HG02970 (cell line): Measurements from ENCODE around the gene FAM222A.

Source experiments
- ATAC-seq: cut with Tn5 transposase; IDR thresholded peaks from one replicate; pipeline ENCODE4 v1.9.1; 2021; ENCODE audit warnings: mild to moderate bottlenecking, moderate library complexity, moderate number of reproducible peaks; ENCODE audit not compliant: unreplicated experiment, low FRiP score

Gene FAM222A

GRCh38 chr12:109735825-109736551, 22.4 kb downstream of the FAM222A start:
- ATAC-seq, result no peak

DNA sequence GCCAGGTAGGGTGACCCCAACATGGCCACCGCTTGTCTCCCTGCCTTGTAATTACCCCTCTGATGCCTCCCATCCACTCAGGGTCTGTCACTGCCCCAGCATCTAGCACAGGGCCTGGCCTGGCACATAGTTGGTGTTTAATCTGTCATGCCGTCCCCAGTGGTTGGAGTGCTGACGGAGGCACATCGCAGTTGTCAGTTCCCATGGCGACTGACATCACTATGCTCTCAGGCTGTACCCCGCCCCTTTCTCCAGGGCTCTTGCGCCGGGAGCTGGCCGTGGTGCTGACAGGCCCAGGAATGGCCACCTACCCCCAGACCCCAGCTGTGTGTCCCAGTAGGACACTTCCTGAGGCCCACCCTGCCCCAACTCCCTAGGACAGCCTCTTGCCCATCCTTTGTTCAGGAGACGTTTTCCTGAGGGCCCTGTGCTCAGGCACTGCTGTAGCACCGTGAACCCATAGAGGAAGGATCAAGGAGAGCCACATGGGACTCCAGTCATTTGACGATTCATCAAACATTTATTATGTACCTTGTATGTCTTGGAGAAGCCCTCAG, 23.0 kb downstream of the FAM222A start:
- ATAC-seq, result no peak

GRCh38 chr12:109737126-109737525, 23.5 kb downstream of the FAM222A start:
- ATAC-seq, result no peak

GRCh38 chr12:109737631-109738030, 24.0 kb downstream of the FAM222A start:
- ATAC-seq, result no peak

GRCh38 chr12:109738209-109738608, 24.6 kb downstream of the FAM222A start:
- ATAC-seq, result no peak

GRCh38 chr12:109738878-109739665, 25.4 kb downstream of the FAM222A start:
- ATAC-seq, result no peak

GRCh38 chr12:109739747-109740693, 26.4 kb downstream of the FAM222A start:
- no peak for ATAC-seq

- no peak for ATAC-seq
Observed at GRCh38 chr12:109740694-109741245, 27.1 kb downstream of the FAM222A start.

DNA sequence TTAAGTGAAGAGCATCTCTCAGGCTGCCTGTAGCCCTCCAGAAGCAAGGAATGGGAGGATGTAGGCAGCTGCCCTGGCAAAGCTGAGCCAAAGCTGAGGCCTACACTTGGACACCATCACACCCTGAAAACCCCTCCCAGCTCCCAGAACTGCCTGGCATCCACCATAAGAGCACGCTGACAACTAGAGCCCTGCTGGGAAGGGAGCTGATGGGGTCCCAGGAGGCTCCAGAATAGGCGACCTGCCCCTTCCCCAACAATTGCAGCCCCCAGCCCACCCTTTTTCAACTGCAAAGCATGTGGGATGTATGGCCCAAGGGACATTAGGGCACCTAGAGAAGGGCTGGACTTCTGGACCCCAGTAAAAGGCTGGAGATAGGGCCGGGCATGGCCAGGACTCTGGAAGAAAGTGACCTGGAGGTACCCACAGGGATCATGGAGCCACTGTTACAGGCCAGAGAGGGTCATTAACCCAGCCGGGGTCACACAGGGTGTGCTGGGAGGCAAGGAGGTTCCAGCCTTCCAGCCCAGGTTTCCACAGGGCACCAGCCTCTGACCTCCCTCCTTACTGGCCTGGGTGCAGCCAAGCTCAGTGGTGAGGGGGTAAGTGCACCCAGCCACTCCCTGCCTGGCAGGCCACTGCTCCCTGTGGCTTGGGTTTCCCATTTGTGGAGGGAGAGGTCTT, 27.8 kb downstream of the FAM222A start:
- ATAC-seq, result no peak

DNA sequence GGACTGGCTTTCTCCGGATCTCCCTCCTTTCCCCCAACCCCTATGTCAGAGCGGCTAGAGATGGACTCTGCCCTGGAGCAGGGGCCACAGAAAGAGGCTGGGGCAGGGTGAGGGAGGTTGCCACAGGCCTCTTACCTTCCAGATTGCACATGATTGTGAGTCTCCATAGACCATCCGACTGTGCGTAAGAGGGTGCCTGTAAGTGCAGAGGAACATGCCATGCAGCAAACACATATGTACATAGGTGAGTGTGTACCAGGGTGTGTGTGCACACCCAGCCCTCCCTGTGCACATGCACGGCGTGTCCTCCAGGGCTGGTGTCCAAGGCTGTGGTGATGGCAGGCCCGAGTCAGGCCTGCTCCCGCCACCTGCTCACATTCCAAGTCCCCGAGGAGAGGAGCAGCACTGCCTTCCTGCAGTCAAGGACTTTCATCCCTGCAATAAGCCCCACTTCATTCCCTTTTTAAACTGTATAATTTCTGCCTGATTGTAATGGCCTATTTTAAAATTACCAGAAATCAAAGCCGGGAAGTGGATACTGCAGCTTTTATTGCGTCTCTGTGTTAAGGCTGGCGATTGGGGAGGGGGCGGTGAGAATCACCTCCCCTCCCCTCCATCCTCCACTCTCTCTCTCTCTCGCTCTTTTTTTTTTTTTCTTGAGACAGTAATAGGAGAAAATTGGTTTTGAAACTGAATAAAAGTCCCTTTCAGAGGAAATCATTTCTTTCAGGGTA, 28.5 kb downstream of the FAM222A start:
- no peak for ATAC-seq

DNA sequence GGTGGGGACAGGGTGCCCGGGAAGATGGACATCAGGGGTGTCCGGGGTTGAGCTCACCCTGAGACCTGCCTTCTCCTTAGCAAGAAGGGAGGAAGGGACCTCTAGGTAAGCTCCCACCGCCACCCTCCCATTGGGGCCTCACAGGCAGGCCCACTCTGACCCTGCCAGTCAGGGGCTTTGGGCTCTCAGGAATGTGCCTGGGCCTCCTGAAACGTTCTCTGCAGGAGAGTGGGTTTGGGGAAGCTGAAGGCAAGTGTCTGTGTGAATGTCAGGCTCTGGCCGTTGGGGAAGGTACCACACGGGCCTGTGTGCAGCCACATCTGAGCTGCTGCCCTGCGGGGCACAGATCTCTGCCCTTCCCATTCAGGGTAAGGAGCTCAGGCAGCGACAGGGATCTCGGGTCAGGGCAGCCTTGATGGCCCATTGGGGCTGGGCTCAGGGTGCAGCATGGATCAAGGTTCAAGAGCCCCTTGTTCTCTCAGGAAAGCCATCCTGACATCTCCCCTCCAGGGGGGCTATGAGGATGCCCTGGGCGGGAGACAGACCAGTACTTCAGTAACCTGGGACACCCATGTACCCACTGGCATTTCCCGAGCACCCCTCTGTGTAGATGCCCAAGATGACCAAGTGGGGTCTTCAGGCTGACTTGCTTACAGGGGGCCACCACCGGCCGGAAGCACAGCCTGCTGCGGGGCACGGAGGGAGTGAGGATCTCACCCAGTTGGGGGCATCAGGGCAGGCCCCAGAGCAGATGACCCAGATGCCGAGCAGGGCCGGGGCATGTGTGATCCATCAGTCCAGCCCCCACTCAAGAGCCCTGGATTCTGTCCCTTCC, 29.7 kb downstream of the FAM222A start:
- ATAC-seq, result no peak

DNA sequence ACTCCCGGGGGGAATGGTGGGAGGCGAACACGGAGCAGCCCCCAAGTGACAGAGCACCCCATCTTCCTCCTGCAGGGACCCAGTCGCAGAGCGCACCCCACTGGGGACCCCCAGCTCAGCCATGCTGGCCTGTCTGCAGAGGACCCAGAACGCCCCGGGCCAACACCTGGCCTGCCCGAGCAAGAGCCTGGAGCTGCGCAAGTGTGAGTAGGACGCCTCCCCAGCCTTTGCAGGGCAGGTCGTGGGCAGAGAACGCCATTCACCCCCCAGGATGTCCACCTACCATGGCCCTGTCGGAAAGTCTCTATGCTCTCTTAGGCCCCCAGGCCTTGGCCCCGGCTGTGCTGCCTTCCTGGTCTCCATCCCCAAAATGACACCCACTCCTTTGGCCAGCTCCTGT, 30.4 kb downstream of the FAM222A start:
- ATAC-seq, result no peak

DNA sequence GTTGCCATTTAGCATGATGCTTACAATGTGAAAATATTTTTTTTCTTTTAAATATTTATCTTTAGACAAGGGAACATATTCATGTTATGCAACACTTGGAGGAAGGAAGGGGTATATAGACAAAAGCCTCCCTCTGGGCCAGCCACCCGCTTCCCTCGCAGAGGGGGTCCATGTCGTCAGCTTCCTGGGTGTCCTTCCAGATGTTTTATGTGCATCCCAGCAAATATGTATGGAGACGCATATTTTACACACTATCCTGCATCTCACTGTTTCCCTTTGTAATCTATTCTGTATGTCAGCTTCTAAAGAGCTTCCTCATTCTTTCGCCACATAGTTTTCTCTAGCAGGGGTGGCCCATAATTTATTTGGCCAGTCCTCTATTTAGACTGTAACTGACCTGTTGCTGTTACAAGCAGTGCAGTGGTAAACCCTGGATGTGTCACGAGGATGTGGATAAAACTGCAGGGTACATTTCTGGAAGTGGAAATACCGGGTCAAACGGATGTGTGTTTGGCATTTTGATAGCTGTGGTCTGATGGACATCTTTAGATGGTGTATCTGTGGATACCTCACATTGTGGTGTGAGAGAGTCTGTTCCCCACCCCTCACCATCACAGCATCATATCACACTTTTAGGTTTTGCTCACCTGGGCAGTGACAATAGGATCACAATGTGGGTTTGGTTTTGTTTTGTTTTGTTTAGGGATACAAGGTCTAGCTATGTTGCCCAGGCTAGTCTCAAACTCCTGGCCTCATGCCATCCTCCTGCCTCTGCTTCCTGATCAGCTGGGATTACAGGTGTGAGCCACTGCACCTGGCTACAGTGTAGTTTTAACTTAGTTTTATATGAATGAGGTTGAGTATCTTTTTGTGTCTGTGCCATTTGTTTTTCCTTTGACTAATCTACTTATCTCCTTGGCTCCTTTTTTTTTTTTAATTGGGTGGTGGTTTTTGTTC, 31.6 kb downstream of the FAM222A start:
- no peak for ATAC-seq

- no peak for ATAC-seq
Observed at GRCh38 chr12:109752117-109753053, 38.8 kb downstream of the FAM222A start.

DNA sequence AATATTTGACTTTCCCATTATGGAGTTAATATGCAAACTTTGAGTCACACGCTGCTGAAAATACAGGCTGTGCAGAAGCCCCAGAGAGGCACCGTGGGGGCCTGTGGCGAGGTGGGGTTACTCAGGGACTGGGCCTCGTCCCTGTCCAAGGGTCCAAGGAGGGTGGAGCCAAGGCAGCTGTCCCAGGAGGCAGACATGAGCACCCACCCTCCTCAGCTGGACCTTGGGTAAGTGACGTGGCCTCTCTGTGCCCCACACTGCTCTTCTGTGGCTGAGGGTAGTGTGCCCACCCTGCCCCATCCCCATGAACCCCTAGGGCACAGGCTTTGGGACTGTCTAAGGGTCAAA, 39.4 kb downstream of the FAM222A start:
- no peak for ATAC-seq

DNA sequence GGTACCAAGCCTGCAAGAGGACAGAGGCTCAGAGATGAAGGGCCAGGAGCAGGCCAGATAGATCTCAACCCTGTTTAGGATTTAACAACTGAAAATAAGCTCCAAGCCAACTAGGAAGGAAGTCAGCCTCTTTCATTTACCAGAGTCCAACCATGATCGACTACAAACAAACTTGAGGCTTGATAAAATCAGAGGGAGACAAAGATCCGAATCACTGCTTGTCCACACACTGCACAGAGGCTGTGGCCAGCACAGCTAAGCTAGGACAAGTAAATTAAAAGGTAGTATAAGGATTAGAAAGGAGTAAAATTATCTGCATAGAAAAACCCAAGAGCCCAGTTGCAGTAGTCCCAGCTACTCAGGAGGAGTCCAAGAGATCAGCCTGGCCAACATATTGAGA, 40.3 kb downstream of the FAM222A start:
- ATAC-seq, result no peak
